Astrocyte of the hippocampus (primary cell): ENCODE measurements around the gene DRG2.
A peak's percentile ranks its signal among the peaks of the same experiment; 100 is the strongest.

Experiments
- DNase-seq: peaks from one replicate; pipeline ENCODE4 v3.0.0; 2011; ENCODE audit warnings: low read depth, low spot score

DRG2 gene, protein sequence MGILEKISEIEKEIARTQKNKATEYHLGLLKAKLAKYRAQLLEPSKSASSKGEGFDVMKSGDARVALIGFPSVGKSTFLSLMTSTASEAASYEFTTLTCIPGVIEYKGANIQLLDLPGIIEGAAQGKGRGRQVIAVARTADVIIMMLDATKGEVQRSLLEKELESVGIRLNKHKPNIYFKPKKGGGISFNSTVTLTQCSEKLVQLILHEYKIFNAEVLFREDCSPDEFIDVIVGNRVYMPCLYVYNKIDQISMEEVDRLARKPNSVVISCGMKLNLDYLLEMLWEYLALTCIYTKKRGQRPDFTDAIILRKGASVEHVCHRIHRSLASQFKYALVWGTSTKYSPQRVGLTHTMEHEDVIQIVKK

DNA sequence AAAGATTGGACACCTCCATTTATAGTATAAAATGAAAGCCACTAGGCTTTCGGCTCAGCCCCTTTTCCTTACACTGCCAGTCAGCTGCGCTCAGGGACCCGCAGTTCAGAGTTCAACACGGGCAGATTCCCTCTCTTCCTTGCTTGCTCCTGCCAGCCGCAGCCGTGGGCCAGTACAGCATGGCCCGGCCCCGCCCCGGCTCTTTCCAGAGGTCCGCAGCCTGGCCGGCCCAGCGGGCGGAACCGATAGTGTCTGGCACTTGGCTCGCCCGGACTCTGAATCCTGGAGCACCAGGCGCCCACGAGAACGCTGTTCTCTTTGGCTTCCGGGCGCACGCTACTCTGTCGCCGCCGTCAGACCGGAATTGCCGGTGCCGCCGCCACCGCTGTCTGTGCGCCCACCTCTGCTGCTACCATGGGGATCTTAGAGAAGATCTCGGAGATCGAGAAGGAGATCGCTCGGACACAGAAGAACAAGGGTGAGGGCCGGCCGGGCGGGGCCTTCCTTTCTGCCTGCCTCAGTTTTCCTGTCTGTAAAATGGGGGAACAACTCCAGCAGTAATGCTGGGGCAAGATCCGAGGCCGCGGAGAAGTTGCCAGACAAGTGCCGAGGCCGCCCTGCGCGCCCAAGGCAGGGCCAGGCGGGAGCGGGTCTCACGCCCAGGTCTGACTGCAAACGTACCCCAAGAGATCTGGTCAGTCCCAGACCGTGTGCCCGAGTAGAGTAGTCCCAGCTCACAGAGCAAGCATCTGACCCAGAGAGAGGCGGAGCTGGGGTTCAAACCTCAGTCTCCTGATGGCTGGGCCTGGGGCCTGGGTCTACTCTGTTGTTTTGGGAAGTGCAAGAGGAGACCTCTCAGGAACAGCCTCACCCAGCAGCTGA, at the start of gene DRG2:
Gene DRG2, plus strand, starts transcription at position 339 of the 882 bp plus-strand sequence. Its CDS starts 76 bp downstream, at position 415.
- peak; percentile 97 for DNase-seq

DNA sequence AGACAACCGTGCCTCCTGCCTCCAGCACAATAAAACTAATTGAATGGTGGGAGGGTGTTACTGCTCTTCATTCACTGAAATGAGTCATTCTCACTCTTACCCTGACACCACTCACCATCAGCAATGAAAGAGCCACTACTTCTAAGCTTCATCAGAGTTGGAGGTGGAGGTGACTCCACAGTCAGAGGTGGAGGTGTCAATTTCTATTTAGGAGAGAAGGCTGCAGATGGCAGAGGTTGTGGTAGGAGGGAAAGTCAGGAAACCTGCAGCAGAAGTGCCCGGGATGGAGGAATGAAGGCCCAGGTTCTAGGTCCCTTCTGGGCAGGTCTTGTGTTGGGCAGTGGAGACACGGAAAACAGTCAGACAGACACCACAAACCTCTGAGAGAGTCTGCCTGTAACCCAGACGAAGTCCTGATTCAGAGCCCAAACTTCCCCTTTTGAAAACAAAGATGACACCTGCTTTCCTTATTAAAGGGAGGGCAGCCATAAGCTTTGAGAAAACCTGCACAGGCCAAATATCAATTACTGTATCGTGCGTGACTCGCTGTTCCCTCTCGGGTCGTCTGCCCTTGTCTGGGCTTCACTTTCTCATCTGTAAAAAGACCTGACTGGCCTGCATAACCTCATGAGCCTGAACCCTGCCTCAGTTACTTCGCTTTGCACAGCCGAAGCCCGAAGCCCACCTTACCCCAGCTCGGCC, 49.4 kb upstream of the DRG2 start:
- no peak for DNase-seq

DNA sequence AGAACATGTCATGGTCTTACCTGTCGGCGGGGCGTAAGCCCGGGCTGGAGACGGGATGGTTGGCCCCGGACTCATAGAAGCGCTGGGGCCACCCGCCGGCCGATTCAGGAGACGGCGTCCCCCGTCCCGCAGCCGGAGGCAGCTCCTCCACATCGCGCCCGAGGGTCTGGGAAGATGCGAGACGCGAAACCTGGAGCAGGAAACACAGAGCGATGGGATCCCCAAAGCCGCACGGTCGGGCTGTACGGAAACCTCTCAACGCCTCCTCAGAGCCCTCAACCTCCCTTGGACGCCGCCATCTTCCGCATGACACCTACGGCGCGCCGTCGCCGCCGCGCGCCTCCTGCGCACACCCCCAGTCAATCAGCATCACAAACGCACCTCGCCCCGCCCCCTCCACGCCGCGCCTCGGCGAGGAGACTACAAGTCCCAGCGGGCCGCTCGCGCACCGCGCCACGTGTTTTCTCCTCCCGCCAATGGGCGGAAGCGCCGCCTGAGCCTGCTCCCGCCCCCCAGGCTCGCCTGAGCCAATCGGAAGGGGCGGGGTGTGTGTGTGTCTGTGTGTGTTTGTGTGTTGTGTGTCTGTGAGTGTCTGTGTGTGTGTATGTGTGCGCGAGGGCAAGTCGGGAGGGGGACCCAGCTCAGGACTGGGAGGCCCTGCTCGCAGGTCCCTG, 48.8 kb upstream of the DRG2 start, which contains the start of the genes ATPAF2 and GID4:
Gene ATPAF2, minus strand, starts transcription at position 308 of the 674 bp plus-strand sequence. Its CDS starts 155 bp downstream, at position 153.
Gene GID4, plus strand, starts transcription at position 548 of the 674 bp plus-strand sequence. Its CDS starts 57 bp downstream, at position 605.
- DNase-seq: peak; percentile 100

DNA sequence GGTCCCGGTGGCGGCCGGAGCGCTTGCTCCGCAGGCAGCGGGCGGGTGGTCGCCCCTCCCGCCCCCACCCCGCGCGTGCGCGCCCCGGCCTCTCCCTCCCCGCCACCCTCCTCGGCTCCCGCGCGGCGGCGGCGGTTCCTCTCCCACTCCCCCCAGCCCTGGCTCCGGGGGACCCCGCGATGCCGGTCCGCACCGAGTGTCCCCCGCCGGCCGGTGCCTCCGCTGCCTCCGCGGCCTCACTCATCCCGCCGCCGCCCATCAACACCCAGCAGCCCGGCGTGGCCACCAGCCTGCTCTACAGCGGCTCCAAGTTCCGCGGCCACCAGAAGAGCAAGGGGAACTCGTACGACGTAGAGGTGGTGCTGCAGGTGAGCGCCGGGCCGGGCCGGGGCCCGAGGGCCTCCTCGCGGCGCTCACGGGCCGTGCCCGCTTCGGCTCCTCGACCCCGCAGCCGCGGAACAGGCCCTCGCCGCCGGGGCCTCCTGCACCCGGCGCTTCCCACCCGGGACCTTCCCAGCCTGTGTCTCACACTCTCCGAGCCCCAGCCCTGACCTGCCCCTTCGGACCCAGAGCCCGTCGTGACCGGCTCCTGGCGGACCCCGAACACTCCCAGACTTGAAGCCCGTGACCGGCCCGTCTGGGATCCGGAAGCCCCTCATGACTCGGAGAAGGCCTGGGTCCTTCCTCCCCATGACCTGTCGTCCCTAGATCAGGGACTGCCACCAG, 48.0 kb upstream of the DRG2 start:
- peak; percentile 61 for DNase-seq

DNA sequence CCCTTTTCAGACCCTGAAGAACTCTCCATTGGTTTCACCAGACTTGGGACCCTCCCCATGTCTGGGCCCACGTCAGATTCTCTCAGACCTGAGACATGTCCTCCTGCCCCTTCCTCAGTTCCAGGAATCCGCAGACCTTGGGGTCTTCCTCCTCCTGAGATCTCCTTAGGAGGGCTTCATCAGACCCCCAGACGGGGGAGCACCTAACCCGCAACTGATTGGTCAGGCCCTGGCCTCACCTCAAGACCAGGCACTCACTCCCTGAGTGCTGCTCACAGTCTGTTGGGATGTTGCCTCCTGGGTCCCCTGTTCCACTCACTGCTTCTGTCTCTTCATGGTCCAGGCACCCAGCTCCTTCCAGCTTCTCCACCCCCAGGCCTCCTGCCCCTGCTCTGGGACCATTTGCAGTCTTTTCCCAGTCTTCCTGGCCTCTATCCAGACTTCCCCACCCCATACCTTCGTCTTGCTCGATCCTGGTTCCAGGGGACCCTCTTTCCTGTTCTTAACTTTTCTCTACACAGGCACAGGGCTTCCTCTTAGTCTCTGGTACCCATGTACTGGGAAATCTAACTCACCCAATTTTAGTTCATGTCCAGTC, 47.4 kb upstream of the DRG2 start:
- peak; percentile 16 for DNase-seq

DNA sequence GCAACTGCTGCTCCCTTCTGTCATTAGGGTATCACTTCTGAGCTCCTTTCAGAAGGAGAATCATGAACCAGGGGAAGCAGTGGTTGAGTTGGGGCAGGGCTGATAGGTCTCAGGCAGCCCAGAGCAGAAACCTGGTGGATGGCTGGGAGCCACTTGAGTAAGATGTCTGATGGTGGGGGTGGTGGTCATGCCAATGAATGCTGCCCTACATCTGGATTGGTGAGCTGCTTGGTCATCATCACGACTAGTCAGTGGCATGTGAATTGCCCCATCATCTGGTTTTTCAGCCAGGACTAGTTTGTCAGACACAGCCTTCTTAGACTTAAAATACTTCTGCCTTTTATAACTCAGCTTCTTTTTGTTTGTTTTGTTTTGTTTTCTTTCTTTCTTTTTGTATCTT, 46.0 kb upstream of the DRG2 start:
- no peak for DNase-seq

DNA sequence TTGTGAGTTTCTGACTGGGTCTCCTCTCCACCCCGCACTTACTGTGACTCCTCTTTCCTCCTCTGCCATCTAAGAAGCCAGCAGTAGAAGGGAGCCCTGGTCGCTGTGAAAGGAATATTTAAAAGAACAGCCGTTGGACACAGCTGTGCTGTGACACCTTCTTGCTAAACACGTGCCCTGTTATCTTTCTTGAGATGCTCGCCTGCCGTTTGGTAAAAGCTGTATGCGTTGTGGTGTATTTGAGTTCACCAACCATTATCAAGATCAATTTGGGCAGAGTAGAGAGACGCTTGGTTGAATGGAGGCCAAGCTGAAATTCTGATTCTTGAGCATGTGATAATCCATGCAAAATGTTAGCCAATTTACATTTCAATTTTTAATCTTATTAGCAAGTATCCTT, 44.8 kb upstream of the DRG2 start:
- DNase-seq: no peak

DNA sequence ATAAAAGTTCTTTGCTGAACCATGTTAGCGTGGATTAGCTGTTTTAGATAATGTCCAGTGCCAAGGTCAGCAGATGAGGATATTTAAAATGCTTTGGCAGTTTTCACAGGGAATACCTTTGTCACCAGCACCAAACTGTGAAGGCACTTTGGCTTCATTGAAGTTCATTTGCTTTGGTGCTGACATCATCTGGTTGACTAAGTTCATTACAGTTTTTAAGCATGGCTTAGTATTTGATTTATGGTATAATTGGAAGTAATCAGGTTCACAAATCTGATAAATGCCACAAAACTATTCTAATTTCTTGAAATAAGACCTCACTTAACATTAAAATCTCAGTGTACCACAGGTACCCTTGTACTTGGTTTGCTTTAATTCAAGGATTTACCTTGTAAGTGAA, 44.3 kb upstream of the DRG2 start:
- peak; percentile 48 for DNase-seq

DNA sequence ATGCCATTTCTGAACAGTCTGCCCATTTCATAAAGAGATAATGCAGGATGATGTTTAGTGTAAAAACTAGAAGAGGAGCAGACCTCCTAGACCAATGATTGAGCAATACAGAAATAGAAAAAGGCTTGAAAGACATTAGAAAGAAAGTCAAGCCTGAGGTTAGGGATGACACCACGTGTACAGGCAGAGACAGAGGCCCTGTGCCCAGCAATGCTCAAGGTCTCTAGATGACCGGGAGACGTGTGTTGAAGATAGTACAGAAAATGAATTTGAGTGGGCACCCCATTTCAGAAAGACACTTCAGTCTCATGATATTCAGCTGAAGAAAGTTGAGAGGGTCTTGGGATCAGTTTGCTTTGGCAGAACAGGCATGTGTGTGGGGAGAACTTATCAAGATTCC, 43.1 kb upstream of the DRG2 start:
- no peak for DNase-seq

DNA sequence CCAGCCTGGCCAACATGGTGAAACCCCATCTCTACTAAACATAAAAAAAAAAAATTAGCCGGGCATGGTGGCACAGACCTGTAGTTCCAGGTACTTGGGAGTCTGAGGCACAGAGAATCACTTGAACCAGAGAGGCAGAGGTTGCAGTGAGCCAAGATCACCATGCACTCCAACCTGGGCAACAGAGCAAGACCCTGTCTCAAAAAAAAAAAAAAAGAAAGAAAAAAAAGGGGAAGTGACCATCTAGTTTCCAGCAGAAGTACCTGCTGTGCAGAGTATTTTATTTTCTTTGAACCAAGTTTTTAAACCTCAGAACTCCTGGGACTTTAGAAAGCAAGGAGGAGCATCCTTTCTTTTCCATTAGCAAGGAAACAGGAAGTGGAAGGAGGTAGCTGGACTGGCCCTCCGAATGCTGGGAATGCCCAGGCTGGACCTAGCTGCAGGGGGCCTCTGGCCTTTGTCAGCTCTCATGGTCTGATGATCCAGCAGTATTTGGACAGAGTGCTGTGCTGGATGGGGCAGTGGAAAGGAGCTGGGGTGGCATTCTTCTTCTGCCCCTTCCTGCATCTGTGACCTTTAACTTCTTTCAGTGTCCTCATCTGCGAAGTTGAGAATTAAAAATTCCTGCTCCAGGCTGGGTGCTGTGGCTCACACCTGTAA, 41.9 kb upstream of the DRG2 start:
- DNase-seq: no peak

DNA sequence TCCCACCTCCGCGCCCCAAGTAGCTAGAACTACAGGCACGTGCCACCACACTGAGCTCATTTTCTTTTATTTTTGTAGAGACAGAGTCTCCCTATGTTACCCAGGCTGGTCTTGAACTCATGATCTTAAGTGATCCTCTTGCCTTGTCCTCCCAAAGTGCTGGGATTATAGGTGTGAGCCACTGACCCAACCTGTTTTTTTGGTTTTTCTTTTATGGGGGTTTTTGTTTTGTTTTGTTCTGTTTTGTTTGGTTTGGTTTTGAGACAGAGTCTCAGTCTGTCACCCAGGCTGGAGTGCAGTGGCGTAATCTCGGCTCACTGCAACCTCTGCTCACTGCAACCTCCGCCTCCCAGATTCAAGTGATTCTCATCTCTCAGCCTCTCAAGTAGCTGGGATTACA, 32.2 kb upstream of the DRG2 start:
- no peak for DNase-seq

DNA sequence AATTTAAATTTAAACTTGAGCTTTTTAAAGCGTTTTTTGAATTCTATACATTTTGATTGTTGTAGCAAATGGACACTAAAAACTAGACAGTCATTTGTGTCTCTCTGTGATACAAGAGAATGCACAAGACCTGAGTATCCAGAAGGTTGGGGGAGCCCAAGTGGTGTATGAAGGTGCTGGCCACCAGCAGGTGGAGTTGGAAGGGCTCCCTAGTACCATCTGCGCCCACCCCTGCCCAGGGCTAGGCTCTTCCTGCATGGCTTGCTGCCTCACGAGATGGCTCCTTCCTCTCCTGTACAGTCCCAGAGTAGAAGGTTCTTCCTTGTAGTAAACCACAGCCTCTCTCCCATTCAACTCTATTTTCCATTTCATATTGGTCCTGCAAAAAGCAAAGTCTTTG, 31.5 kb upstream of the DRG2 start:
- DNase-seq: no peak

DNA sequence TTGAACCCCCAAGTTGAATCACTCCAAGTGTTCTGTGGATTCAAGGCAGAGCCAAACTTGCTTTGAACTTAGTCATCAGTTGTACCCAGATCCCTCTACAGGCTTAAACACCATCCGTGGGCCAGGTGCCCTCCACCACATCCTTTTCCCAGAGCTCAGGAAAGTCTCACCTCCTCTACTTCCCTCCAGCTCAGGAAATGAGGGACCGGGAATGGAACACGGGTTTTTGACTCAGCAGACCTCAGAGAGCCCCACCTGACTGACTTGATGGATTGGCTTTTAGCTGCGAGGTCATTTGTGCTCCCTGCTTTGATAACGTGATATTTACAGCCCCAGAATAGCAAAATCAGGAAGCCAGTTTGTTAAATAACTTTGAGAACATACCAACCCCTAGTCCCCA, 28.5 kb upstream of the DRG2 start:
- DNase-seq: no peak

DNA sequence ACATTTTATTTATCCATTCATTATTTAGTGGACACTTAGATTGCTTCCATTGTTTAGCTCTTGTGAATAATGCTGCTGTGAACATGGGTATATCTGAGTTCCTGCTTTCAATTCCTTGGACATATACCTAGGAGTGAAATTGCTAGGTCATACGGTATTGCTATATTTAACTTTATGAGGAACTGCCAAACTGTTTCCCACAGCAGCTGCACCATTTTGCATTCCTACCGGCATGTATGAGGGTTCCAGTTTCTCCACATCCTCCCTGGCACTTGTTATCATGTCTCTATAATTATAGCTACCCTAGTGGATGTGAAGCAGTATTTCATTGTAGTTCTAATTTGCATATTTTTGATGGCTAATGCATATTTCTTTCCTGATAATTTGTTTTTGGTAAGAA, 23.7 kb upstream of the DRG2 start:
- DNase-seq: no peak

DNA sequence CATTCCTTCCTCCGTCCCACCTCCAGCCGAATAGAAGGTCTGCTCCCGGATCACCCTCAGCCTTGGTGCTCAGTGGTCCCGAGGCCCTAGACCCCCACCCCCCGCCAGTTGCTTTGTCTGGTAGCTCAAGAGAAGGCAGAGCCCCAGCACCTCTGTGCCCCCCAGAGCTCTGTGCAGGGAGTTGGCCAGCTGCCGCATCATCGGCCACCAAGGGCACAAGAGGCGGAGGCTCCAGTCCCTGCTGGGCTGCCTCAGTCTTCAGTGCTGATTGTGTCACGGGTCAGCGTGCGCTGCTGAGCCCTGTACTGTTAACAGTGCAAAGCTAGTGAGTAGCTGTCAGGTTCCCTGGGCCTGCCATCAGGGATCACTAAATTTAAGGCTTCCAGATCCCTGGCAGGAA, 22.2 kb upstream of the DRG2 start:
- no peak for DNase-seq

DNA sequence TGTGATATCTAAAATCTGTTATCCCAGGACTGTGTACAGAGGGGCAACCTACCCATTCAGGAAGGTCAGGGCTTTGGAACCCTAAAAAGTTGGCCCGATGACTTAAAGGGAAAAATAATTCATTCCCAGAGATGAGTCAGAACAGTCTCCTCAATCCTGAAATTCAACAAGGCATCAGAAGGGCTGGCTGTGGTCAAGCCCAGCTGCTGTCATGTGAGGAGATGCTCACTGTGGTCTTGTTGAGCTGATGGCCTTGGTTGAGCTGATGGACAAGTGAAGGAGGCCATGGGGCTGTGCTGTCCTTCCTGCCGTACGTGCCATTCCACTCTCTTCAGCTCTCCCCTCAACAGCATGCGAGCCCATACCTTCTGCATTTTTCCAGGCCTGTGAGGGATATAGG, 20.9 kb upstream of the DRG2 start:
- DNase-seq: no peak

DNA sequence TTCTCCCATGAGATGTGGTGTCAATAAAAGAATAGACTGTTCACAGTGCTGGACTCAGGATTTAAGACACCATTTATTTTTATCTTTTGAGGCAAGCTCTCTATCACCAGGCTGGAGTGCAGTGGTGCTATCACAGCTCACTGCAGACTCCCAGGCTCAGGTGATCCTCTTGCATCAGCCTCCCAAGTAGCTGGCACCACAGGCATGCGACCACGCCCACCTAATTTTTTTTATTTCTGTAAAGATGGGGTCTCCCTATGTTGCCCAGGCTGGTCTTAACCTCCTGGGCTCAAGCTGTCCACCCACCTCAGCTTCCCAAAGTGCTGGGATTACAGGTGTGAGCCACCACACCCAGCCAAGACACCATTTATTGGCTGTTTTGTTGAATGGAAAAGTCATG, 18.6 kb upstream of the DRG2 start:
- no peak for DNase-seq

DNA sequence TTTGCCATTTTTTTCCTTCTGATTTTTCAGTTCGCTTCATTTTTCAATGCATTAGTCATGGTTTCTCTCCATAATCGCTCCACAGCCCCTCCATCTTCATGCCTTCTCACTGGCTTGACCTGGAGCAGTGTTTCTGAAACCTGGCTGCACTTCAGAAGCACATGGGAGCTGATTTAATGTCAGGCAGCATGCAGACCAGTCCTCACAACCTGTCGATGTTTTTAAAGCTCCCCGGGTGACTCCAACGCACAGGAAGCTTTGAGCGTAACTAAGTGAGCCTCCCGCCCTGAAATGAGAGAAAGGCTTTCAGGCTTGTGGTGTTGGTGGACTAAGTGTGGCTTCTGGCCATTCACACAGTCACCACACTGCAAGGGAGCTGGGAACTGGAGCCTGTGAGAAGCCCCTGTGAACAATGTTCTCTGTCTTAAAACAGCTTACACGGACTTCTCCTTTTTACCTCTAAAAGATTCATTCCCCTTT, 16.8 kb upstream of the DRG2 start:
- DNase-seq: peak; percentile 53

DNA sequence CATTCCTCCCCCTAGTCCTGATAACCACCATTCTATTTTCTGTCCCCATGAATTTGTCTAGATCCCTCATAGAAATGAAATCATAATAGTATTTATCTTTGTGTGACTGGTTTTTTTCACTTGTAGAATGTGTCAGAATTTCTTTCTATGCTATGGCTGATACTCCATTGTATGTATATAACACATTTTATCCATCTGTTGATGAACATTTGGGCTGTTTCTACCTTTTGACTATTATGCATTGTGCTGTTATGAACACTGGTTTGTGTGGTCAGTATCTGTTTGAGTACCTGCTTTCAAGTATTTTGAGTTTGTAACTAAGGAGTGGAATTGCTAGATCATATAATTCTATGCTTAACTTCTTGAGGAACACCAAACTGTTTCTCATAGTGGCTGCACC, 16.0 kb upstream of the DRG2 start:
- DNase-seq: no peak
